HCT116 (cell line): Measurements from ENCODE around the gene BICD1. TPM values are rescaled to one million over a fixed set of nuclear protein-coding genes. Genes with fewer than 3 reads are reported as not detected.

Source experiments
- ATAC-seq: fragments of 200-7000 bp; cut with Tn5 transposase; 2 replicates; pipeline ENCODE4 v1.9.1; 2020; ENCODE audit warnings: mild to moderate bottlenecking, moderate library complexity
- BruUV-seq: library from RNA; stranded (reverse); fragments of 400-500 nt; replicated peaks from 2 replicates; lab custom pipeline; 2021; lab: Mats Ljungman, UMichigan
- CTCF ChIA-PET: fragments of 300-600 bp; sonication (Branson Sonifier 250); formaldehyde crosslinking; loops from one replicate; lab custom pipeline; 2021; ENCODE audit warnings: antibody characterized with exemption; lab: Charles Lee
- POLR2A ChIA-PET: fragments of 300-600, 350-600 bp; sonication (Branson Sonifier 250); formaldehyde crosslinking; loops from one replicate; lab custom pipeline; 2021; ENCODE audit warnings: antibody characterized with exemption; lab: Charles Lee
- RAD21 ChIA-PET, 2 experiments: fragments of 300-600 bp; sonication (Branson Sonifier 250); formaldehyde crosslinking; loops; one replicate each; lab custom pipeline; 2023; ENCODE audit warnings: low total read pairs in 2 of 2; ENCODE audit not compliant: uncharacterized antibody in 2 of 2, unreplicated experiment in 2 of 2, low non-redundant PET in 1 of 2; lab: Charles Lee
- DNase-seq: peaks from one replicate; pipeline ENCODE4 v3.0.0-alpha.2; 2010; ENCODE audit warnings: low read depth, low spot score
- H2AFZ ChIP-seq: fragments of 200-600 bp; shearing (Covaris generic), sonication (generic); 2 replicates; pipeline ENCODE4 v1.6.1; 2017; ENCODE audit warnings: low read depth, mixed run types, mixed read lengths, antibody characterized with exemption, low read length; ENCODE audit not compliant: poor library complexity, severe bottlenecking
- H3K27ac ChIP-seq: 2 replicates; pipeline ENCODE4 v1.5.1; 2012; ENCODE audit warnings: low read depth, low read length
- H3K27me3 ChIP-seq: fragments of 200-600 bp; sonication (generic); 2 replicates; pipeline ENCODE4 v1.6.1; 2016; ENCODE audit warnings: mixed run types, low read length, mixed read lengths; ENCODE audit not compliant: insufficient read depth
- H3K36me3 ChIP-seq, 2 experiments: fragments of 200-500 bp in 1 of 2; fragments of 200-600 bp in 1 of 2; sonication (Bioruptor generic) in 1 of 2; sonication (generic) in 1 of 2; 2 replicates each; pipeline versions ENCODE4 v1.5.1 to v1.6.1; 2014 to 2016; ENCODE audit warnings: low read length in 2 of 2, inconsistent platforms in 1 of 2, mixed read lengths in 1 of 2, mixed run types in 1 of 2; ENCODE audit not compliant: insufficient read depth in 2 of 2, control insufficient read depth in 1 of 2
- H3K4me1 ChIP-seq, 2 experiments: fragments of 200-600 bp in 1 of 2; sonication (generic) in 1 of 2; 2 replicates each; pipeline versions ENCODE4 v1.5.1 to v1.6.1; 2012 to 2017; ENCODE audit warnings: low read length in 2 of 2, inconsistent platforms in 1 of 2, mild to moderate bottlenecking in 1 of 2, mixed read lengths in 1 of 2, mixed run types in 1 of 2, moderate library complexity in 1 of 2; ENCODE audit not compliant: insufficient read depth in 2 of 2, control insufficient read depth in 1 of 2
- H3K4me2 ChIP-seq: fragments of 200-600 bp; sonication (generic); 2 replicates; pipeline ENCODE4 v1.6.1; 2017; ENCODE audit warnings: mixed run types, low read length, mixed read lengths
- H3K4me3 ChIP-seq, 2 experiments: fragments of 200-600 bp in 1 of 2; sonication (generic) in 1 of 2; replicated peaks in 1 of 2; 2 replicates each; pipeline ENCODE4 v1.5.1; 2011 to 2016; ENCODE audit warnings: low read length in 2 of 2, control low read depth in 1 of 2, low read depth in 1 of 2, mild to moderate bottlenecking in 1 of 2, mixed read lengths in 1 of 2, mixed run types in 1 of 2
- H3K79me2 ChIP-seq: fragments of 200-600 bp; sonication (generic); 2 replicates; pipeline ENCODE4 v1.6.1; 2017; ENCODE audit warnings: mild to moderate bottlenecking, mixed run types, low read length, moderate library complexity, mixed read lengths; ENCODE audit not compliant: insufficient read depth
- H3K9ac ChIP-seq: fragments of 200-600 bp; sonication (generic); 2 replicates; pipeline ENCODE4 v1.6.1; 2016; ENCODE audit warnings: low read length, mixed read lengths
- H3K9me2 ChIP-seq: fragments of 200-600 bp; sonication (generic), shearing (Covaris generic); 2 replicates; pipeline ENCODE4 v1.6.1; 2017; ENCODE audit warnings: mixed run types, mild to moderate bottlenecking, moderate library complexity; ENCODE audit not compliant: insufficient read depth
- H3K9me3 ChIP-seq, 2 experiments: fragments of 200-500 bp in 1 of 2; fragments of 200-600 bp in 1 of 2; sonication (Bioruptor generic) in 1 of 2; sonication (generic) in 1 of 2; 2 replicates each; pipeline ENCODE4 v1.6.1; 2014 to 2017; ENCODE audit warnings: low read length in 2 of 2, mixed read lengths in 2 of 2, inconsistent platforms in 1 of 2, low read depth in 1 of 2, mild to moderate bottlenecking in 1 of 2, mixed run types in 1 of 2, moderate library complexity in 1 of 2; ENCODE audit not compliant: control insufficient read depth in 1 of 2, insufficient read depth in 1 of 2
- H4K20me1 ChIP-seq: fragments of 200-600 bp; sonication (generic), shearing (Covaris generic); 2 replicates; pipeline ENCODE4 v1.6.1; 2017; ENCODE audit warnings: mixed run types, mild to moderate bottlenecking, moderate library complexity; ENCODE audit not compliant: insufficient read depth
- EZH2 ChIP-seq: fragments of 200-600 bp; sonication (generic); IDR thresholded peaks from 2 replicates; pipeline ENCODE4 v1.6.1; 2017; ENCODE audit warnings: antibody characterized with exemption, mixed run types
- POLR2A ChIP-seq: IDR thresholded peaks from 2 replicates; pipeline ENCODE4 v1.7.0; 2011; ENCODE audit warnings: borderline replicate concordance; ENCODE audit not compliant: insufficient read depth, insufficient read length; ENCODE audit errors: extremely low read depth
- REST ChIP-seq: IDR thresholded peaks from 2 replicates; pipeline ENCODE4 v1.6.1; 2012; ENCODE audit warnings: low read depth
- SRF ChIP-seq: IDR thresholded peaks from 2 replicates; pipeline ENCODE4 v1.6.1; 2012; ENCODE audit warnings: low read depth
- TCF7L2 ChIP-seq: IDR thresholded peaks from 2 replicates; pipeline ENCODE4 v1.7.0; 2011; ENCODE audit warnings: borderline replicate concordance, inconsistent platforms; ENCODE audit not compliant: insufficient read depth, insufficient read length; ENCODE audit errors: extremely low read depth
- ZNF274 ChIP-seq: fragments of 200-500 bp; sonication (Bioruptor generic); IDR thresholded peaks from 2 replicates; pipeline ENCODE4 v1.6.1; 2014; ENCODE audit warnings: mild to moderate bottlenecking, low read depth, low read length, inconsistent platforms
- intact Hi-C: fragments of 100-400 bp; cut with micrococcal nuclease; formaldehyde crosslinking; loops from 2 replicates; pipeline ENCODE4 v1.10.0; 2022
- total RNA-seq: library from RNA; stranded (reverse); gene quantifications from one replicate; pipeline ENCODE4 v1.2.1, GENCODE V29; 2021; ENCODE audit not compliant: unreplicated experiment

Gene BICD1
- total RNA-seq, 1 experiment from 2014 or later: 32.5 TPM

- intact Hi-C loops: no loop called here
- no peak for ATAC-seq
These were observed 178.8 kb downstream of the BICD1 start for GRCh38 chr12:32285489-32285888.

More at GRCh38 chr12:32285489-32285888, 178.8 kb downstream of the BICD1 start:
- no TSS peak for BruUV-seq
- TF ChIP-seq POLR2A (no peak), TCF7L2 (no peak), SRF (no peak), EZH2 (no peak), ZNF274 (no peak), REST (no peak)
- H3K4me1 ChIP-seq: peaks cover 9 to 10% of the 10 kb centered on the region in 2 experiments; a peak in 3 of 4 replicates
- no peaks in the 10 kb centered on the region for H3K36me3 ChIP-seq
- ChIA-PET RAD21 (no interaction called here), POLR2A (no interaction called here), CTCF (interaction anchor here (0.6 to 1.4 kb wide), 2 partner anchors 10 to 27 kb away, joined by 3 to 5 read pairs; no protein-coding TSS in a partner anchor)
- H3K4me3 ChIP-seq: no peak overlapping the region
- H2AFZ ChIP-seq: no peak overlapping the region
- no peak overlapping the region for H3K27ac ChIP-seq
- H3K79me2 ChIP-seq: 0 out of 2 replicates have a peak, but pooled peaks cover 6% of the 10 kb centered on the region
- DNase-seq: no peak
- H3K9ac ChIP-seq: no peak overlapping the region
- H3K9me3 ChIP-seq: 0 out of 4 replicates have a peak, but pooled peaks cover 0 to 7% of the 10 kb centered on the region in 2 experiments
- no peak overlapping the region for H3K4me2 ChIP-seq
- no peaks in the 10 kb centered on the region for H3K27me3 ChIP-seq
- H4K20me1 ChIP-seq: 0 out of 2 replicates have a peak, but pooled peaks cover 4% of the 10 kb centered on the region
- H3K9me2 ChIP-seq: no peaks in the 10 kb centered on the region
